ENCODE data around the gene KIF16B. TPM values are rescaled to one million over a fixed set of nuclear protein-coding genes. Genes with fewer than 3 reads are reported as not detected.

KIF16B gene
- total and polyA plus RNA-seq, 4 donors: 5.1 to 19.7 (median 8.4) TPM

GRCh38 chr20:16544949-16545348 lies 28.3 kb downstream of the KIF16B start:
- TF ChIP-seq CTCF (IDR thresholded peaks at IDR 0.05; ENCODE audit: low read depth, low read length, missing input control) (no peak), RXRA (IDR thresholded peaks at IDR 0.05) (no peak), FOXA1 (IDR thresholded peaks at IDR 0.05) (no peak), HNF4A (conservative IDR thresholded peaks at IDR 0.05) (no peak), GABPA (IDR thresholded peaks at IDR 0.05 in 1 of 2, conservative IDR thresholded peaks at IDR 0.05 in 1 of 2) (no peak), MAX (IDR thresholded peaks at IDR 0.05) (no peak), EGR1 (IDR thresholded peaks at IDR 0.05; ENCODE audit: low read depth in 2 of 2) (no peak), YY1 (IDR thresholded peaks at IDR 0.05) (no peak), NR2F2 (IDR thresholded peaks at IDR 0.05) (no peak), HNF4G (IDR thresholded peaks at IDR 0.05) (no peak), JUND (IDR thresholded peaks at IDR 0.05) (no peak)
- TF ChIP-seq, protein P1, sequence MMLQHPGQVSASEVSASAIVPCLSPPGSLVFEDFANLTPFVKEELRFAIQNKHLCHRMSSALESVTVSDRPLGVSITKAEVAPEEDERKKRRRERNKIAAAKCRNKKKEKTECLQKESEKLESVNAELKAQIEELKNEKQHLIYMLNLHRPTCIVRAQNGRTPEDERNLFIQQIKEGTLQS (IDR thresholded peaks at IDR 0.05): no peak
- Histone ChIP-seq H3K9ac (ENCODE audit: low read depth in 1 of 2, low read length in 2 of 2) (no peak overlapping the region), H3K27ac (ENCODE audit: low read depth in 1 of 2, low read length in 2 of 2) (no peak overlapping the region), H3K4me3 (ENCODE audit: low read depth in 1 of 3, low read length in 3 of 3) (no peak overlapping the region), H3K4me1 (ENCODE audit: control insufficient read depth in 4 of 4, insufficient read depth in 4 of 4, low read length in 3 of 4) (peaks cover 4 to 19% (median 11%) of the 10 kb centered on the region in 4 donors), H3K27me3 (ENCODE audit: control insufficient read depth in 4 of 4, insufficient read depth in 4 of 4, low read length in 3 of 4) (no peaks in the 10 kb centered on the region), H3K9me3 (ENCODE audit: control insufficient read depth in 4 of 4, low read length in 3 of 4) (no peaks in the 10 kb centered on the region), H3K36me3 (ENCODE audit: control insufficient read depth in 4 of 4, insufficient read depth in 3 of 4, low read depth in 1 of 4, low read length in 3 of 4) (no peaks in the 10 kb centered on the region)
- WGBS: 95% methylated on average over 4 of the region's 4 CpGs
- no peak for DNase-seq (ENCODE audit: low spot score)

GRCh38 chr20:16542477-16542876 lies 30.8 kb downstream of the KIF16B start:
- Histone ChIP-seq H3K27me3 (ENCODE audit: control insufficient read depth in 4 of 4, insufficient read depth in 4 of 4, low read length in 3 of 4) (no peaks in the 10 kb centered on the region), H3K9me3 (ENCODE audit: control insufficient read depth in 4 of 4, low read length in 3 of 4) (no peaks in the 10 kb centered on the region), H3K27ac (ENCODE audit: low read depth in 1 of 2, low read length in 2 of 2) (no peak overlapping the region), H3K4me3 (ENCODE audit: low read depth in 1 of 3, low read length in 3 of 3) (no peak overlapping the region), H3K4me1 (ENCODE audit: control insufficient read depth in 4 of 4, insufficient read depth in 4 of 4, low read length in 3 of 4) (peaks cover 4 to 19% (median 11%) of the 10 kb centered on the region in 4 donors), H3K9ac (ENCODE audit: low read depth in 1 of 2, low read length in 2 of 2) (no peak overlapping the region), H3K36me3 (ENCODE audit: control insufficient read depth in 4 of 4, insufficient read depth in 3 of 4, low read depth in 1 of 4, low read length in 3 of 4) (no peaks in the 10 kb centered on the region)
- DNase-seq (ENCODE audit: low spot score): no peak
- TF ChIP-seq CTCF (IDR thresholded peaks at IDR 0.05; ENCODE audit: low read depth, low read length, missing input control) (no peak), HNF4A (conservative IDR thresholded peaks at IDR 0.05) (no peak), SP1 (IDR thresholded peaks at IDR 0.05) (no peak), TAF1 (conservative IDR thresholded peaks at IDR 0.05) (no peak), MAX (IDR thresholded peaks at IDR 0.05) (no peak), RXRA (IDR thresholded peaks at IDR 0.05) (no peak), FOXA1 (IDR thresholded peaks at IDR 0.05) (no peak), ZBTB33 (IDR thresholded peaks at IDR 0.05) (no peak), HNF4G (IDR thresholded peaks at IDR 0.05) (no peak), YY1 (IDR thresholded peaks at IDR 0.05) (no peak), RAD21 (IDR thresholded peaks at IDR 0.05) (no peak), GABPA (IDR thresholded peaks at IDR 0.05 in 1 of 2, conservative IDR thresholded peaks at IDR 0.05 in 1 of 2) (no peak), REST (IDR thresholded peaks at IDR 0.05) (no peak), NR2F2 (IDR thresholded peaks at IDR 0.05) (no peak), JUND (IDR thresholded peaks at IDR 0.05) (no peak), FOXA2 (IDR thresholded peaks at IDR 0.05) (no peak)
- TF ChIP-seq, protein P1 (IDR thresholded peaks at IDR 0.05): no peak
- WGBS: 88% methylated on average over 4 of the region's 4 CpGs

All from liver (tissue), 9 donors.